K562 (cell line): ENCODE data around the gene BIRC6. TPM values are rescaled to one million over a fixed set of nuclear protein-coding genes. Genes with fewer than 3 reads are reported as not detected.

Source experiments
- ATAC-seq: fragments of 200-7000 bp; cut with Tn5 transposase; 3 replicates; pipeline ENCODE4 v1.9.1; 2020; ENCODE audit warnings: moderate library complexity
- BruUV-seq: library from RNA; stranded (reverse); fragments of 400-500 nt; replicated peaks from 2 replicates; lab custom pipeline; 2021; lab: Mats Ljungman, UMichigan
- CTCF ChIA-PET: fragments of 300-600 bp; formaldehyde crosslinking; extraction: SDS; loops from one replicate; lab custom pipeline; 2021; ENCODE audit warnings: low intra/inter-chr PET ratio; lab: Yijun Ruan, JAX
- POLR2A ChIA-PET: fragments of 300-600, 350-650 bp; sonication (Branson Sonifier 250); formaldehyde crosslinking; extraction: SDS; loops from one replicate; lab custom pipeline; 2021; ENCODE audit warnings: antibody characterized with exemption, inconsistent platforms; lab: Yijun Ruan, JAX
- DNase-seq, 4 experiments: peaks; one replicate each; pipeline versions ENCODE4 v3.0.0 to v3.0.0-alpha.2; 2011 to 2018; ENCODE audit warnings: low spot score in 3 of 4, mixed read lengths in 3 of 4; ENCODE audit errors: extremely low read depth in 1 of 4
- FAIRE-seq: peaks from 2 replicates; lab custom pipeline; 2011; peaks lifted over from hg19 to GRCh38; lab: Jason Lieb, UNC
- H2AFZ ChIP-seq: 2 replicates; pipeline ENCODE4 v1.6.0; 2011; ENCODE audit warnings: low read depth, low read length, control low read depth, inconsistent platforms
- H3K27ac ChIP-seq: fragments of 200-600 bp; 3 replicates; pipeline ENCODE4 v1.8.0; 2011; ENCODE audit warnings: low read depth, mild to moderate bottlenecking, control low read depth, inconsistent platforms, low read length, moderate library complexity, mixed read lengths; ENCODE audit errors: extremely low read depth
- H3K27me3 ChIP-seq, 2 experiments: fragments of 300-600 bp in 1 of 2; 2 replicates in 1 of 2; 3 replicates in 1 of 2; pipeline versions ENCODE4 v1.6.0 to v1.8.0; 2011; ENCODE audit warnings: inconsistent platforms in 2 of 2, low read length in 2 of 2, mild to moderate bottlenecking in 1 of 2, mixed read lengths in 1 of 2, moderate library complexity in 1 of 2; ENCODE audit not compliant: control insufficient read depth in 2 of 2, insufficient read depth in 2 of 2
- H3K36me3 ChIP-seq: fragments of 300-600 bp; 3 replicates; pipeline ENCODE4 v1.8.0; 2011; ENCODE audit warnings: mild to moderate bottlenecking, low read length, inconsistent platforms; ENCODE audit not compliant: control insufficient read depth, insufficient read depth
- H3K4me1 ChIP-seq, 2 experiments: fragments of 200-600 bp in 1 of 2; replicated peaks in 1 of 2; 2 replicates in 1 of 2; 3 replicates in 1 of 2; pipeline versions ENCODE4 v1.5.1 to v1.8.0; 2011; ENCODE audit warnings: inconsistent platforms in 2 of 2, low read length in 2 of 2, mild to moderate bottlenecking in 1 of 2, mixed read lengths in 1 of 2, moderate library complexity in 1 of 2; ENCODE audit not compliant: control insufficient read depth in 2 of 2, insufficient read depth in 2 of 2
- H3K4me2 ChIP-seq: 2 replicates; pipeline ENCODE4 v1.6.1; 2011; ENCODE audit warnings: low read length, control low read depth, inconsistent platforms, mixed read lengths; ENCODE audit not compliant: insufficient read depth
- H3K4me3 ChIP-seq: fragments of 200-600 bp; sonication (generic), shearing (Covaris generic); 2 replicates; pipeline ENCODE4 v1.5.1; 2016; ENCODE audit warnings: control low read depth, inconsistent platforms
- H3K79me2 ChIP-seq: fragments of 200-600 bp; 3 replicates; pipeline ENCODE4 v1.8.0; 2011; ENCODE audit warnings: low read length, inconsistent platforms; ENCODE audit not compliant: control insufficient read depth, insufficient read depth
- H3K9ac ChIP-seq, 2 experiments: 2 replicates each; pipeline versions ENCODE4 v1.6.0 to v1.6.1; 2011; ENCODE audit warnings: low read depth in 2 of 2, low read length in 2 of 2, control low read depth in 1 of 2, inconsistent platforms in 1 of 2, mild to moderate bottlenecking in 1 of 2, mixed read lengths in 1 of 2; ENCODE audit not compliant: insufficient read depth in 1 of 2
- H3K9me1 ChIP-seq: one replicate; pipeline ENCODE4 v1.6.0; 2011; ENCODE audit warnings: inconsistent platforms, mild to moderate bottlenecking, low read length, moderate library complexity; ENCODE audit not compliant: control insufficient read depth, insufficient read depth
- H3K9me3 ChIP-seq: replicated peaks from 2 replicates; pipeline ENCODE4 v1.5.1; 2011; ENCODE audit warnings: low read depth, low read length, inconsistent platforms; ENCODE audit not compliant: control insufficient read depth, insufficient read depth
- H4K20me1 ChIP-seq: replicated peaks from 2 replicates; pipeline ENCODE4 v1.6.1; 2011; ENCODE audit warnings: low read length, inconsistent platforms, mixed read lengths; ENCODE audit not compliant: control insufficient read depth, insufficient read depth
- ATF3 ChIP-seq, 2 experiments: fragments of 450-650 bp in 1 of 2; sonication (generic) in 1 of 2; formaldehyde crosslinking in 1 of 2; IDR thresholded peaks in 1 of 2; conservative IDR thresholded peaks in 1 of 2; 2 replicates each; pipeline versions ENCODE4 v1.6.1 to v1.8.1; 2016 to 2023; ENCODE audit warnings: mild to moderate bottlenecking in 2 of 2, moderate library complexity in 2 of 2, inconsistent platforms in 1 of 2, missing genetic modification reagents in 1 of 2
- CAMTA2 ChIP-seq: fragments of 250-450 bp; sonication (Bioruptor Pico); conservative IDR thresholded peaks from 2 replicates; pipeline ENCODE4 v1.5.1; 2022
- CEBPB ChIP-seq: fragments of 450-650 bp; IDR thresholded peaks from 2 replicates; pipeline ENCODE4 v1.6.1; 2016; ENCODE audit warnings: missing genetic modification characterization, missing compliant biosample characterization
- CEBPG ChIP-seq, 3 experiments: fragments of 200-800 bp in 1 of 3; sonication (Bioruptor generic) in 1 of 3; sonication (generic) in 1 of 3; formaldehyde crosslinking in 1 of 3; IDR thresholded peaks in 2 of 3; conservative IDR thresholded peaks in 1 of 3; 2 replicates each; pipeline versions ENCODE4 v1.6.1 to v1.8.0; 2016 to 2022; ENCODE audit warnings: missing compliant biosample characterization in 2 of 3, missing genetic modification characterization in 2 of 3, mild to moderate bottlenecking in 1 of 3, missing genetic modification reagents in 1 of 3
- ESRRB ChIP-seq: fragments of 250-450 bp; sonication (Bioruptor Pico); IDR thresholded peaks from 2 replicates; pipeline ENCODE4 v1.5.0; 2020; ENCODE audit warnings: mild to moderate bottlenecking, moderate library complexity, borderline replicate concordance
- FOSL1 ChIP-seq: fragments of 200-800 bp; sonication (Bioruptor generic); conservative IDR thresholded peaks from 2 replicates; pipeline ENCODE4 v1.6.1; 2016; ENCODE audit warnings: missing genetic modification characterization, missing compliant biosample characterization
- MYNN ChIP-seq, 2 experiments: sonication (generic); formaldehyde crosslinking in 1 of 2; IDR thresholded peaks; 2 replicates each; pipeline versions ENCODE4 v1.5.0 to v1.6.1; 2016 to 2020; ENCODE audit warnings: antibody characterized with exemption in 1 of 2, missing genetic modification reagents in 1 of 2
- NR1H2 ChIP-seq: sonication (generic); formaldehyde crosslinking; IDR thresholded peaks from 2 replicates; pipeline ENCODE4 v1.4.0; 2020; ENCODE audit warnings: mild to moderate bottlenecking, missing genetic modification reagents
- WGBS: fragments of 100-300 bp; shearing (Covaris generic); methylation state at CpG from one replicate; pipeline ENCODE4 v1.1.6; 2016; ENCODE audit warnings: low coverage, mixed read lengths; ENCODE audit not compliant: insufficient coverage; ENCODE audit errors: missing lambda C conversion rate; 5-methylcytosine and 5-hydroxymethylcytosine counted together
- in situ Hi-C: fragments of 300-500 bp; cut with MboI; formaldehyde crosslinking; loops from 4 replicates; pipeline ENCODE4 v1.15.0; 2018; ENCODE audit warnings: inconsistent platforms, mixed read lengths
- intact Hi-C: fragments of 100-400 bp; cut with micrococcal nuclease; formaldehyde crosslinking; loops from 2 replicates; pipeline ENCODE4 v1.14.2; 2022
- polyA plus RNA-seq, 8 experiments: library from polyadenylated mRNA; depleted of rRNA in 4 of 8; stranded (reverse) in 5 of 8; unstranded in 3 of 8; fragments of >200 nt; fragmentation: Nextera tagmentation in 2 of 8; fragmentation: Illumina TruSeq in 1 of 8; extraction: Ambion mirVana in 2 of 8; extraction: Trizol in 1 of 8; gene quantifications; 2 replicates each; pipeline versions ENCODE4 v1.2.1 to v1.2.3, GENCODE V29; 2011 to 2014; ENCODE audit warnings: inconsistent platforms in 1 of 8, missing spikeins in 1 of 8
- total RNA-seq, 7 experiments: library from RNA; depleted of rRNA in 6 of 7; stranded (reverse); fragments of >200 nt in 6 of 7; fragmentation: Illumina TruSeq in 2 of 7; extraction: Trizol in 2 of 7; gene quantifications; 2 replicates each; pipeline versions ENCODE4 v1.2.1 to v1.2.3, GENCODE V29; 2011 to 2021; ENCODE audit warnings: low replicate concordance in 1 of 7

The BIRC6 gene
- total and polyA plus RNA-seq, 9 of the 15 experiments (the other 6 are each of a cell fraction or from before 2014, with no cell fraction given): 18.8 to 110 (median 49.8) TPM

- no TSS peak for BruUV-seq
- H3K27me3 ChIP-seq: no peaks in the 10 kb centered on the region
- H2AFZ ChIP-seq: no peak overlapping the region
- H3K4me2 ChIP-seq: no peak overlapping the region
- in situ Hi-C loops (no loop called here), intact Hi-C loops (no loop called here)
- DNase-seq (no peak), ATAC-seq (no peak), FAIRE-seq (no peak)
- 80% methylated on average over 3 of the region's 3 CpGs for WGBS
- no peak for TF ChIP-seq CEBPG (CRISPR knock-in tag; IDR thresholded peaks at IDR 0.05)
- TF ChIP-seq CEBPG (tag; conservative IDR thresholded peaks at IDR 0.05 in 1 of 2, IDR thresholded peaks at IDR 0.05 in 1 of 2): peak; percentile 51 to 62; a peak in 3 of 4 replicates
- TF ChIP-seq MYNN (IDR thresholded peaks at IDR 0.05): no peak
- TF ChIP-seq MYNN (CRISPR knock-in tag; IDR thresholded peaks at IDR 0.05): no peak
- no peak for TF ChIP-seq NR1H2 (CRISPR knock-in tag)
- TF ChIP-seq ATF3 (IDR thresholded peaks at IDR 0.05): peak; percentile 54; the same call in 1 of the 2 replicates
- TF ChIP-seq ATF3 (CRISPR knock-in tag; conservative IDR thresholded peaks at IDR 0.05): no peak
- TF ChIP-seq FOSL1 (tag): no peak
- TF ChIP-seq CAMTA2 (CRISPR knock-in tag): no peak
- no peak for TF ChIP-seq CEBPB (tag)
- no peak for TF ChIP-seq ESRRB (CRISPR knock-in tag)
- H3K79me2 ChIP-seq: no peaks in the 10 kb centered on the region
- CTCF ChIA-PET: no interaction called here
- no peak overlapping the region for H3K4me3 ChIP-seq
- no peak overlapping the region for H3K27ac ChIP-seq
- H3K9me3 ChIP-seq: no peaks in the 10 kb centered on the region
- no peaks in the 10 kb centered on the region for H3K4me1 ChIP-seq
- H3K9ac ChIP-seq: no peak overlapping the region
- H3K9me1 ChIP-seq: no peaks in the 10 kb centered on the region
- POLR2A ChIA-PET: no interaction called here
- H4K20me1 ChIP-seq: no peaks in the 10 kb centered on the region
- H3K36me3 ChIP-seq: peaks cover 67% of the 10 kb centered on the region
Measured at GRCh38 chr2:32496662-32497061, 139.8 kb downstream of the BIRC6 start.
